GM21786 (cell line): ENCODE results near the gene FOXC2.

ENCODE experiments used
- ATAC-seq: cut with Tn5 transposase; IDR thresholded peaks from one replicate; pipeline ENCODE4 v1.9.1; 2021; ENCODE audit not compliant: unreplicated experiment

Gene FOXC2

DNA sequence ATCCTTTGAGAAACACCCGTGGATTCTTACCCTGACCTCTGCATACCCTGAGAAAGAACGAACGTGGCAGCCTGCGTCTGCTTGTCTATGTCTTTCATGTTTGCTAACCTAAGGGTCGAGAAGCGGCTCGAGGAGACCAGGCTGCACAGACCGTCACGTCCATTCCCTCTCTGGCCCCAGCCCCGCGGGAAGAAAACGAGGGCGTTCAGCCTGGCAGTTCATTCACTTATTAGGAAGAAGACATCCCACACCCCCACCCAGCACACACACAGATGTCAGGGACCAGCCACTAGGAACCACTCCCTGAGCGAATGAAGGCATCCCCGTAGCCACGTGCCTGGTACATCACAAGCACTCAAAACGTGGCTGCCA is 10.9 kb upstream of the FOXC2 start:
- no peak for ATAC-seq

GRCh38 chr16:86556576-86556975 is 10.1 kb upstream of the FOXC2 start:
- ATAC-seq, result no peak

DNA sequence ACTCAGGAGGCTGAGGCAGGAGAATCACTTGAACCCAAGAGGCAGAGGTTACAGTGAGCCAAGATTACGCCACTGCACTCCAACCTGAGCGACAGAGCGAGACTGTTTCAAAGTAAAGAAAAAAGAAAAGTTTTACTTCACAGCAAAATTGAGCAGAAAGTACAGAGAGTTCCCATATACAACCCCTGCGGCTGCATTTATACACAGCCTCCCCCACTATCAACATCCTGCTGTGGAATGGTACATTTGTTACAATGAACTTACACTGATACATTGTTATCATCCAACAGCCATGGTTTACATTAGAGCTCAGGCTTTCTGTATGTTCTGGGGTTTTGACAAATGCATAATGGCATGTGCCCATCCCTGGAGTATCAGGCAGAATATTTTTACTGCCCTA is 9.0 kb upstream of the FOXC2 start:
- ATAC-seq, result no peak

GRCh38 chr16:86558355-86559193 is 8.1 kb upstream of the FOXC2 start:
- no peak for ATAC-seq

DNA sequence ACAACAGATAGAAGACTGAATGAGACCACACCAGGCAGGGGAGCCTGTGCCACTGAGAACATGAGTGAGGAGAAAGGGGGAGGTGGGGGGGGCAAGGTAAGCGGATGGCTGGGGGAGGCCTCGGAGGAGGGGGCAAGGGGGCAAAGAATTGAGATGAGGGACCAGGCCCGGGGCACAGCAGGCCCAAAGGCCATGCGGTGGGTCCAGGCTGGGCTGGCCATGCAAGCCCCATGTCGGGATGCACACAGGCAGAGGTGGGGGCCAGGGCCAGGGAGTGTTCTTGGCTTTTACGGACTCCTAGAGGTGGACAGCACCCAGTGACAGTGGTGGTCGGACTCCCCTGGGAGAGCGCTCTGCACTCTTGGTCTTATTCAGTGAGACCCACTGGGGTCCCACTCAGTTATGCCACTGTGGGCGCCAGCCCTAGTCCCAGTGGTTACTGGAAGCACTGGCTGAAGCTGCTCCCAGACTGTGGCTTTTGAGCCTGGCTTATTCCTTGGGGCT is 6.8 kb upstream of the FOXC2 start:
- ATAC-seq, result no peak

DNA sequence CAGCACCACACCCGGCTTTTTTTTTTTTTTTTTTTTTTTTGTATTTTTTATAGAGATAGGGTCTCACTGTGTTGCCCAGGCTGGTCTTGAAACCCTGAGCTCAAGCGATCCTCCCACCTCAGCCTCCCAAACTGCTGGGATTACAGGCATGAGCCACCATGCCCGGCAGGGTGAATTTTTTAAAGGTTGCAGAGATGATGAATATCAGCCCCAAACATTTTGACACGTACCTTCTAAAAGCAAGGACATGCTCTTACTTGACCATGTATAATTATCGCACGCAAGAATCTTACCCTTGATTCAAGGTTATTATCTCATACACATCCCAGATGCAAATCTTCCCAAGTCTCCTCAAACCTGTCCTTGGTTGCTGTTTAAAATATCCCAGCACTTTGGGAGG is 4.3 kb upstream of the FOXC2 start:
- no peak for ATAC-seq

- ATAC-seq, result peak; percentile 76
Measured at GRCh38 chr16:86563469-86564345, 2.9 kb upstream of the FOXC2 start.

DNA sequence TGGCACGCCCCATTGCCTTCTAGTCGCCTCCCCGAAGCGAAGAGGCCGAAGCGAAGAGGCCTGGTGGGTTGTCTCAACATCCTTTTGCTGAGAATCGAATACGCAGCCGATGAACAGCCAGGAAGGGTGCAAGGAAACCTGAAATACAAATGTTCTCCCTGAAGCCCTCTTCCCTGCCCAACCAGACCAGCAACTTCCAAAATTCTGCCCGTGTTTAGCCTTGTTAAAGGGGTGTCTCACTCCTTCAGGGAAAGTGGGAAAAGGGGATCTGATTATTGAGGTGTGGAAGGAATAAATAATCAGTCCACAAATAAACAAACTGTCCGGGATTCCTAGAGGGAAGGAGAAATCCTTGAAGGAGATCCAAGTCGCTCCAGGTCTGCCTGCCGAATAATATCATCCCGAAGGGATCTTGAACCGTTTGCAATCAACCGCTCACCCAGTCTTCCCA is 1.4 kb upstream of the FOXC2 start:
- ATAC-seq, result no peak

GRCh38 chr16:86565644-86566511 is 751 bp upstream of the FOXC2 start:
- no peak for ATAC-seq

DNA sequence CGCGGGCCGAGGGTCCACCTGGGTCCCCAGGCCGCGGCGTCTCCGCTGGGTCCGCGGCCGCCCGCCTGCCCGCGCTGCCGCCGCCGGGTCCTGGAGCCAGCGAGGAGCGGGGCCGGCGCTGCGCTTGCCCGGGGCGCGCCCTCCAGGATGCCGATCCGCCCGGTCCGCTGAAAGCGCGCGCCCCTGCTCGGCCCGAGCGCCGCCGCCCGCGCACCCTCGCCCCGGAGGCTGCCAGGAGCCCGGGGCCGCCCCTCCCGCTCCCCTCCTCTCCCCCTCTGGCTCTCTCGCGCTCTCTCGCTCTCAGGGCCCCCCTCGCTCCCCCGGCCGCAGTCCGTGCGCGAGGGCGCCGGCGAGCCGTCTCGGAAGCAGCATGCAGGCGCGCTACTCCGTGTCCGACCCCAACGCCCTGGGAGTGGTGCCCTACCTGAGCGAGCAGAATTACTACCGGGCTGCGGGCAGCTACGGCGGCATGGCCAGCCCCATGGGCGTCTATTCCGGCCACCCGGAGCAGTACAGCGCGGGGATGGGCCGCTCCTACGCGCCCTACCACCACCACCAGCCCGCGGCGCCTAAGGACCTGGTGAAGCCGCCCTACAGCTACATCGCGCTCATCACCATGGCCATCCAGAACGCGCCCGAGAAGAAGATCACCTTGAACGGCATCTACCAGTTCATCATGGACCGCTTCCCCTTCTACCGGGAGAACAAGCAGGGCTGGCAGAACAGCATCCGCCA is 504 bp downstream of the FOXC2 start:
- ATAC-seq, result no peak

- no peak for ATAC-seq
Measured at GRCh38 chr16:86567701-86568581, 1.3 kb downstream of the FOXC2 start.

DNA sequence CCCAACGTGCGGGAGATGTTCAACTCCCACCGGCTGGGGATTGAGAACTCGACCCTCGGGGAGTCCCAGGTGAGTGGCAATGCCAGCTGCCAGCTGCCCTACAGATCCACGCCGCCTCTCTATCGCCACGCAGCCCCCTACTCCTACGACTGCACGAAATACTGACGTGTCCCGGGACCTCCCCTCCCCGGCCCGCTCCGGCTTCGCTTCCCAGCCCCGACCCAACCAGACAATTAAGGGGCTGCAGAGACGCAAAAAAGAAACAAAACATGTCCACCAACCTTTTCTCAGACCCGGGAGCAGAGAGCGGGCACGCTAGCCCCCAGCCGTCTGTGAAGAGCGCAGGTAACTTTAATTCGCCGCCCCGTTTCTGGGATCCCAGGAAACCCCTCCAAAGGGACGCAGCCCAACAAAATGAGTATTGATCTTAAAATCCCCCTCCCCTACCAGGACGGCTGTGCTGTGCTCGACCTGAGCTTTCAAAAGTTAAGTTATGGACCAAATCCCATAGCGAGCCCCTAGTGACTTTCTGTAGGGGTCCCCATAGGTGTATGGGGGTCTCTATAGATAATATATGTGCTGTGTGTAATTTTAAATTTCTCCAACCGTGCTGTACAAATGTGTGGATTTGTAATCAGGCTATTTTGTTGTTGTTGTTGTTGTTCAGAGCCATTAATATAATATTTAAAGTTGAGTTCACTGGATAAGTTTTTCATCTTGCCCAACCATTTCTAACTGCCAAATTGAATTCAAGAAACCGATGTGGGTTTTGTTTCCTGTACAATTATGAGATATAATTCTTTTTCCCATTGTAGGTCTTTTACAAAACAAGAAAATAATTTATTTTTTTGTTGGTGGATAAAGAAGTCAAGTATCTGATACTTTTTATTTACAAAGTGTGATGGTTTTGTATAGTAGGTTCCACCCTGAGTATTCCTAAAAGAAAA is 2.3 kb downstream of the FOXC2 start:
- no peak for ATAC-seq

DNA sequence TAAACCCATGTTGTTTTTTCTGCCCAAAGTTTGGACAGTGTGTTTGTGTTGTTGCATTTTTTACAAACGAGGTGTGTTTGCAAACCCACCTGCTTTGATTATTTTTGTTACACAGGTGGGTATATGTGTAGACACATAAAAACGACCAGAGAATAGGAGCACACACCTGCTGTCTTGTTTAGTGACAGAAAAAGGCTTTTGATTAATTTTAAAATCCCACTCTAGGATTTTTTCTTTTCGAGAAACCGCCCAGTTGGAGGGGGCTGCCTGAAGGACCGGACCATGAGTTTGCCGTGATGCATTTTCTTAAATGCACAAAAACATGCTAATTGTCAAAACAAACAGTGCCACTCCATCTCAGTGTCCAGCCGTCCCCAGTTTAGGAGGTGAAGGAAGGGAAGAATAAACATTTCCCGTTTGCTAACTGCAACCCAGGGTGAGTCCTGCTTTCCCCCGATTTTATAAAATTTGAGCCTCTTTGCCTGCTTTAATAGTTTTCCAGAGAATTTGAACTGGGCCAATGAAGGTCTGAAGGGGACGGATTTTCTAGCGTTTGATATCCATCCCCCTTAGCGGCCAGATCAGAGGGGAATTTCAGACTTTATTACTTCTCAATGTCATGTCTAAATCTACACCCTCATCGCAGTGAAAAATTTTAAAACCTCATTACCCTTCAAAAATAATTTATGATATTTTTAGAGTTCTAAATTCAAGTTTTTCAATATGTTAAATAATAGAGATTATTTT is 3.2 kb downstream of the FOXC2 start:
- no peak for ATAC-seq

DNA sequence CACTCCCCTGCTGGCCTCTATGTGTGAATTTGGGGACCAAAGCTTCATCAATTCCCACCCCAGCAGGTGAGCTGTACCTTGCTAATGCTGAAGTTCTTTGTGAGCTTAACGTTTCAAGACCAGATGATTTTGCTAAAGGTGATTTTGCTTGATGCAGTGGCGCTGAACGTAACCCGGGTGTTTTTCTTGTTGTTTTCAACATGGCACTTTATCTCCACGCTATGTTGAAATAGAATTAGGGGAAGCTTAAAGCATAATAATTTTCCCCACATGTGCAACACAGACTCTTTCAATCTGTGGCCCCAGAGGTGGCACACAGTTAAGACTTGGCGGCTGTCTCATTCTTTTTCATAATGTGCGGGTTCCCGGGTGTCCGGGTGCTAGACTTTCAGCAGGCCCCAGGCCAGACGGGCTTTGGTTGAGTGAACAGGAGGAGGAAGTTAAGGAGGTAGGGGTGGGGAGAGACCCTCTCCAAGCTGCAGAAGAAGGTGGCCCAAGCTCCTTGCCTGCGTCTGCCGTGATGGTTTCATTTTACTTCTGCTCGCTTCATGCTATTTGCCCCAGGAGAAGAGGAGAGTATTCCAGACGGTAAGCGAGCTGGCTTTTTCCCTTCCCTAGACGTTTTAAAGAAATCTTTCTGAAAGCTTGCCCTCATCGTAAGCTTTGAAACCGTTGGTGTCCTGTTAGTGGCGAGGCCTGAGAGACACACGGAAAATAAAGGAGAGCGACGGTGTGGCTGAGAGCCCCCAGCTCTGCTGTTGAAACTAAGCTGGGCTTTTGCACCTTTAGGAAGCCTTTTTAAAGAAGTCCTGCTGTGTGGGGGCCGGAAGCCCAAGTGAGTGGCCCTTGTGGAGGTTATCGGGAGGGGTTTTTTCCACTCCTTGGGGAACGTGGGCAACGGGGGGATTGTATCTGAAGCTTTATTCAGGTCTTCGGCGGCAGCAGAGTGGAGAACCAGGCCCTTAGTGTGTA is 4.2 kb downstream of the FOXC2 start:
- no peak for ATAC-seq

- ATAC-seq, result no peak
Measured at GRCh38 chr16:86571530-86571915, 4.9 kb downstream of the FOXC2 start.

- no peak for ATAC-seq
Measured at GRCh38 chr16:86572041-86572521, 5.5 kb downstream of the FOXC2 start.
